DND-41 (cell line): ENCODE measurements around the gene ACTN1.

ENCODE experiments used
- ATAC-seq: fragments of 200-7000 bp; cut with Tn5 transposase; 3 replicates; pipeline ENCODE4 v1.9.1; 2021; ENCODE audit warnings: low read depth; ENCODE audit not compliant: insufficient read depth
- DNase-seq: peaks from one replicate; pipeline ENCODE4 v3.0.0-alpha.2; 2020
- H2AFZ ChIP-seq: 2 replicates; pipeline ENCODE4 v1.6.0; 2012; ENCODE audit warnings: low read depth, low read length
- H3K27ac ChIP-seq: 2 replicates; pipeline ENCODE4 v1.5.1; 2012; ENCODE audit warnings: low read length, inconsistent platforms
- H3K27me3 ChIP-seq: fragments of 200-600 bp; sonication (generic); 2 replicates; pipeline ENCODE4 v1.6.0; 2012; ENCODE audit warnings: low read length, mild to moderate bottlenecking, inconsistent platforms; ENCODE audit not compliant: insufficient read depth, poor library complexity
- H3K36me3 ChIP-seq: 2 replicates; pipeline ENCODE4 v1.5.1; 2012; ENCODE audit warnings: low read length, inconsistent platforms; ENCODE audit not compliant: insufficient read depth
- H3K4me1 ChIP-seq: 2 replicates; pipeline ENCODE4 v1.5.1; 2012; ENCODE audit warnings: mild to moderate bottlenecking, low read length; ENCODE audit not compliant: insufficient read depth
- H3K4me2 ChIP-seq: 2 replicates; pipeline ENCODE4 v1.6.0; 2012; ENCODE audit warnings: mild to moderate bottlenecking, moderate library complexity, low read length, inconsistent platforms; ENCODE audit not compliant: insufficient read depth
- H3K4me3 ChIP-seq, 2 experiments: fragments of 200-600 bp in 1 of 2; shearing (Covaris generic) in 1 of 2; 2 replicates each; pipeline ENCODE4 v1.5.1; 2012 to 2016; ENCODE audit warnings: inconsistent platforms in 2 of 2, low read length in 2 of 2, mild to moderate bottlenecking in 2 of 2, low read depth in 1 of 2, moderate library complexity in 1 of 2
- H3K79me2 ChIP-seq: 2 replicates; pipeline ENCODE4 v1.6.0; 2012; ENCODE audit warnings: low read length, inconsistent platforms; ENCODE audit not compliant: insufficient read depth
- H3K9ac ChIP-seq: 2 replicates; pipeline ENCODE4 v1.6.0; 2012; ENCODE audit warnings: low read depth, mild to moderate bottlenecking, inconsistent platforms, low read length, moderate library complexity
- H3K9me3 ChIP-seq: 2 replicates; pipeline ENCODE4 v1.5.1; 2012; ENCODE audit warnings: low read length, moderate library complexity, mild to moderate bottlenecking, inconsistent platforms; ENCODE audit not compliant: insufficient read depth, severe bottlenecking
- H4K20me1 ChIP-seq: 2 replicates; pipeline ENCODE4 v1.6.0; 2012; ENCODE audit warnings: low read length; ENCODE audit not compliant: insufficient read depth
- CTCF ChIP-seq: IDR thresholded peaks from 2 replicates; pipeline ENCODE4 v1.5.1; 2012; ENCODE audit warnings: borderline replicate concordance, low read length, moderate library complexity, mild to moderate bottlenecking; ENCODE audit not compliant: poor library complexity, severe bottlenecking; ENCODE audit errors: extremely low read depth
- EZH2 ChIP-seq: IDR thresholded peaks from 3 replicates; pipeline ENCODE4 v1.6.1; 2012; ENCODE audit warnings: borderline replicate concordance, low read depth, mild to moderate bottlenecking, moderate library complexity, low read length, inconsistent platforms; ENCODE audit not compliant: severe bottlenecking

The ACTN1 gene

GRCh38 chr14:68908201-68908600 is 70.9 kb downstream of the ACTN1 start:
- DNase-seq (no peak), ATAC-seq (no peak)
- peaks cover 73% of the 10 kb centered on the region for H3K36me3 ChIP-seq
- H3K79me2 ChIP-seq = no peaks in the 10 kb centered on the region
- H2AFZ ChIP-seq = no peak overlapping the region
- H3K4me1 ChIP-seq = no peaks in the 10 kb centered on the region; the same call in 1 of the 2 replicates
- H3K27me3 ChIP-seq = no peaks in the 10 kb centered on the region
- H3K4me2 ChIP-seq = no peak overlapping the region
- no peak for TF ChIP-seq EZH2
- no peak for TF ChIP-seq CTCF
- no peaks in the 10 kb centered on the region for H3K9me3 ChIP-seq
- no peak overlapping the region for H3K9ac ChIP-seq
- H3K27ac ChIP-seq = no peak overlapping the region
- H4K20me1 ChIP-seq = peaks cover 10% of the 10 kb centered on the region; the same call in 1 of the 2 replicates
- H3K4me3 ChIP-seq = no peak overlapping the region

GRCh38 chr14:68906439-68906838 is 72.7 kb downstream of the ACTN1 start:
- TF ChIP-seq EZH2 (no peak), CTCF (no peak)
- no peaks in the 10 kb centered on the region for H3K9me3 ChIP-seq
- no peak for ATAC-seq
- no peak overlapping the region for H3K27ac ChIP-seq
- no peaks in the 10 kb centered on the region for H3K4me1 ChIP-seq
- no peak overlapping the region for H3K9ac ChIP-seq
- H4K20me1 ChIP-seq = 0 out of 2 replicates have a peak, but pooled peaks cover 2% of the 10 kb centered on the region
- no peaks in the 10 kb centered on the region for H3K79me2 ChIP-seq
- H3K27me3 ChIP-seq = no peaks in the 10 kb centered on the region
- peaks cover 75% of the 10 kb centered on the region for H3K36me3 ChIP-seq
- H2AFZ ChIP-seq = no peak overlapping the region
- no peak overlapping the region for H3K4me2 ChIP-seq
- H3K4me3 ChIP-seq = no peak overlapping the region
- no peak for DNase-seq

DNA sequence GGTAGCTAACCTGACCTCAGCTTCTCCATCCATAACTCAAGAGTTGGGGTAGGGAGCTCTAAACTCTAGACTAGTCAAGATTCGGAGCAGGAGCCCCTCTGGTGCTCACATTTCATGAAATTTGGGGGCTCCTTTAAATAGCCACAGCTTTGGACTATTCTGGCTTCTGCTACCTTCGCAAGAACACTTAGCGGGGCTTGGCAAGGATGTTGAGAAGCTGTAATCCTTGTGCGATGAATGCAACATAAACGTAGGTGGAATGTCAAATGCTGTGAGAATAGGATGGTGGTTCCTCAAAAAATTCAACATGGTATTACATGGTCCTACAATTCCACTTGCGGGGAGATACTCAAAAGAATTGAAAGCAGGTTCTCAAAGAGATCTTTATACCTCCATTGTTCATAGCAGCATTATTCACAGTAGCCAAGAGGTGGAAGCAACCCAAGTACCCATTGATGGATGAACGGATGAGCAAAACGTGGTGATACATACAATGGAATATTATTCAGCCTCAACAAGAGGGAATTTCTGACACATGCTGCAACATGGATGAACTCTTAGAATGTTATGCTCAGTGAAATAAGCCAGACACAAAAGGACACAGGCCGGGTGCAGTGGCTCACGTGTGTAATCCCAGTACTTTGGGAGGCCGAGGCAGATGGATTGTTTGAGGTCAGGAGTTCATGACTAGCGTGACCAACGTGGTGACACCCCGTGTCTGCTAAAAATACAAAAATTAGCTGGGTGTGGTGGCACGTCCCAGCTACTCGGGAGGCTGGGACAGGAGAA is 73.8 kb downstream of the ACTN1 start:
- Histone ChIP-seq H3K4me3 (no peak overlapping the region), H3K27me3 (no peaks in the 10 kb centered on the region), H3K4me2 (no peak overlapping the region), H3K4me1 (no peaks in the 10 kb centered on the region), H4K20me1 (0 out of 2 replicates have a peak, but pooled peaks cover 2% of the 10 kb centered on the region), H3K9ac (no peak overlapping the region), H3K9me3 (no peaks in the 10 kb centered on the region), H3K36me3 (peaks cover 73% of the 10 kb centered on the region), H3K27ac (no peak overlapping the region), H3K79me2 (no peaks in the 10 kb centered on the region), H2AFZ (no peak overlapping the region)
- TF ChIP-seq CTCF = no peak
- TF ChIP-seq EZH2 = no peak
- DNase-seq (no peak), ATAC-seq (no peak)
